HCT116 (cell line): ENCODE measurements around the gene CENPF.

Experiments used
- EZH2 ChIP-seq: fragments of 200-600 bp; sonication (generic); IDR thresholded peaks from 2 replicates; pipeline ENCODE4 v1.6.1; 2017; ENCODE audit warnings: antibody characterized with exemption, mixed run types
- POLR2A ChIP-seq: IDR thresholded peaks from 2 replicates; pipeline ENCODE4 v1.7.0; 2011; ENCODE audit warnings: borderline replicate concordance; ENCODE audit not compliant: insufficient read depth, insufficient read length; ENCODE audit errors: extremely low read depth
- POLR2AphosphoS5 ChIP-seq: IDR thresholded peaks from 2 replicates; pipeline ENCODE4 v1.6.1; 2011; ENCODE audit warnings: mild to moderate bottlenecking, low read depth, low read length, moderate library complexity
- SRF ChIP-seq: IDR thresholded peaks from 2 replicates; pipeline ENCODE4 v1.6.1; 2012; ENCODE audit warnings: low read depth
- ZFX ChIP-seq: fragments of 450-650 bp; IDR thresholded peaks from 2 replicates; pipeline ENCODE4 v1.6.1; 2017
- ZNF274 ChIP-seq: fragments of 200-500 bp; sonication (Bioruptor generic); IDR thresholded peaks from 2 replicates; pipeline ENCODE4 v1.6.1; 2014; ENCODE audit warnings: mild to moderate bottlenecking, low read depth, low read length, inconsistent platforms
- TF ChIP-seq, protein P1 (sequence below), 3 experiments: fragments of 200-600 bp in 1 of 3; sonication (generic) in 1 of 3; IDR thresholded peaks in 2 of 3; conservative IDR thresholded peaks in 1 of 3; 2 replicates each; pipeline ENCODE4 v1.5.1; 2012 to 2017; ENCODE audit warnings: low read depth in 2 of 3, low read length in 2 of 3, antibody characterized with exemption in 1 of 3, borderline replicate concordance in 1 of 3, control low read depth in 1 of 3, mild to moderate bottlenecking in 1 of 3, mixed read lengths in 1 of 3, mixed run types in 1 of 3, moderate library complexity in 1 of 3; ENCODE audit not compliant: insufficient read depth in 1 of 3
- TF ChIP-seq, protein P2 (sequence below): IDR thresholded peaks from 2 replicates; pipeline ENCODE4 v1.6.1; 2012; ENCODE audit warnings: low read depth
- TF ChIP-seq, protein P3 (sequence below): IDR thresholded peaks from 2 replicates; pipeline ENCODE4 v1.6.1; 2012

DNA sequence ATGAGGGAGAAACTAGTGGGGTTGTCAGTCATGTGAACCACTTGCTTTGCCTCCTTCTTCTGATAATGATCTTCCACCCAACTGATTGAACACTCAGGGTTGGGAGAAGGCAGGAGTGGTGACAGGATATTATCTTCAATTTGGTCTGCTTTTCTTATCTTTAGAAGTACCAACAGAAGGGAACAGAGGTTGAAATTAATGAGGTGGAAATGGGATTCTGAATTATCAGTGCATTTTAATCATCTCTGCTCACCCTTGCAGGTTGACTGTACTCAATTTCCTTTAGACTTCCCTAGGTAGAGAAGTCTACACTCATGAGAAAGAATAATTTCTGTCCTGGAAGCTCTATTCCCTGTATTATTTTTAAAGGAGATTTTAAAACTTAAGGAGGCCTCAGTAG, 31.7 kb upstream of the CENPF start:
- TF ChIP-seq ZFX (no peak), POLR2A (no peak), POLR2AphosphoS5 (no peak), ZNF274 (no peak), SRF (no peak), EZH2 (no peak)
- TF ChIP-seq, protein P1, sequence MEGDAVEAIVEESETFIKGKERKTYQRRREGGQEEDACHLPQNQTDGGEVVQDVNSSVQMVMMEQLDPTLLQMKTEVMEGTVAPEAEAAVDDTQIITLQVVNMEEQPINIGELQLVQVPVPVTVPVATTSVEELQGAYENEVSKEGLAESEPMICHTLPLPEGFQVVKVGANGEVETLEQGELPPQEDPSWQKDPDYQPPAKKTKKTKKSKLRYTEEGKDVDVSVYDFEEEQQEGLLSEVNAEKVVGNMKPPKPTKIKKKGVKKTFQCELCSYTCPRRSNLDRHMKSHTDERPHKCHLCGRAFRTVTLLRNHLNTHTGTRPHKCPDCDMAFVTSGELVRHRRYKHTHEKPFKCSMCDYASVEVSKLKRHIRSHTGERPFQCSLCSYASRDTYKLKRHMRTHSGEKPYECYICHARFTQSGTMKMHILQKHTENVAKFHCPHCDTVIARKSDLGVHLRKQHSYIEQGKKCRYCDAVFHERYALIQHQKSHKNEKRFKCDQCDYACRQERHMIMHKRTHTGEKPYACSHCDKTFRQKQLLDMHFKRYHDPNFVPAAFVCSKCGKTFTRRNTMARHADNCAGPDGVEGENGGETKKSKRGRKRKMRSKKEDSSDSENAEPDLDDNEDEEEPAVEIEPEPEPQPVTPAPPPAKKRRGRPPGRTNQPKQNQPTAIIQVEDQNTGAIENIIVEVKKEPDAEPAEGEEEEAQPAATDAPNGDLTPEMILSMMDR (IDR thresholded peaks at IDR 0.05 in 2 of 3, conservative IDR thresholded peaks at IDR 0.05 in 1 of 3; ENCODE audit: borderline replicate concordance in 1 of 3, insufficient read depth in 1 of 3, low read depth in 2 of 3, low read length in 2 of 3): no peak
- TF ChIP-seq, protein P2, sequence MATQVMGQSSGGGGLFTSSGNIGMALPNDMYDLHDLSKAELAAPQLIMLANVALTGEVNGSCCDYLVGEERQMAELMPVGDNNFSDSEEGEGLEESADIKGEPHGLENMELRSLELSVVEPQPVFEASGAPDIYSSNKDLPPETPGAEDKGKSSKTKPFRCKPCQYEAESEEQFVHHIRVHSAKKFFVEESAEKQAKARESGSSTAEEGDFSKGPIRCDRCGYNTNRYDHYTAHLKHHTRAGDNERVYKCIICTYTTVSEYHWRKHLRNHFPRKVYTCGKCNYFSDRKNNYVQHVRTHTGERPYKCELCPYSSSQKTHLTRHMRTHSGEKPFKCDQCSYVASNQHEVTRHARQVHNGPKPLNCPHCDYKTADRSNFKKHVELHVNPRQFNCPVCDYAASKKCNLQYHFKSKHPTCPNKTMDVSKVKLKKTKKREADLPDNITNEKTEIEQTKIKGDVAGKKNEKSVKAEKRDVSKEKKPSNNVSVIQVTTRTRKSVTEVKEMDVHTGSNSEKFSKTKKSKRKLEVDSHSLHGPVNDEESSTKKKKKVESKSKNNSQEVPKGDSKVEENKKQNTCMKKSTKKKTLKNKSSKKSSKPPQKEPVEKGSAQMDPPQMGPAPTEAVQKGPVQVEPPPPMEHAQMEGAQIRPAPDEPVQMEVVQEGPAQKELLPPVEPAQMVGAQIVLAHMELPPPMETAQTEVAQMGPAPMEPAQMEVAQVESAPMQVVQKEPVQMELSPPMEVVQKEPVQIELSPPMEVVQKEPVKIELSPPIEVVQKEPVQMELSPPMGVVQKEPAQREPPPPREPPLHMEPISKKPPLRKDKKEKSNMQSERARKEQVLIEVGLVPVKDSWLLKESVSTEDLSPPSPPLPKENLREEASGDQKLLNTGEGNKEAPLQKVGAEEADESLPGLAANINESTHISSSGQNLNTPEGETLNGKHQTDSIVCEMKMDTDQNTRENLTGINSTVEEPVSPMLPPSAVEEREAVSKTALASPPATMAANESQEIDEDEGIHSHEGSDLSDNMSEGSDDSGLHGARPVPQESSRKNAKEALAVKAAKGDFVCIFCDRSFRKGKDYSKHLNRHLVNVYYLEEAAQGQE: no peak
- TF ChIP-seq, protein P3, sequence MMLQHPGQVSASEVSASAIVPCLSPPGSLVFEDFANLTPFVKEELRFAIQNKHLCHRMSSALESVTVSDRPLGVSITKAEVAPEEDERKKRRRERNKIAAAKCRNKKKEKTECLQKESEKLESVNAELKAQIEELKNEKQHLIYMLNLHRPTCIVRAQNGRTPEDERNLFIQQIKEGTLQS: no peak
